Liver (tissue), 9 donors: ENCODE data around the gene CTSE. TPM values are rescaled to one million over a fixed set of nuclear protein-coding genes. Genes with fewer than 3 reads are reported as not detected.

Experiments
- DNase-seq: peaks from one replicate; pipeline ENCODE4 v3.0.0-alpha.2; 2017; ENCODE audit warnings: low spot score
- H3K27ac ChIP-seq, 2 donors: one replicate each; pipeline ENCODE4 v1.7.0; 2013; ENCODE audit warnings: inconsistent platforms in 2 of 2, low read length in 2 of 2, control low read depth in 1 of 2, low read depth in 1 of 2, mild to moderate bottlenecking in 1 of 2
- H3K27me3 ChIP-seq, 4 donors: one replicate each; pipeline versions ENCODE4 v1.6.1 to v1.7.0; 2013; ENCODE audit warnings: low read length in 3 of 4, inconsistent platforms in 1 of 4, mild to moderate bottlenecking in 1 of 4, moderate library complexity in 1 of 4; ENCODE audit not compliant: control insufficient read depth in 4 of 4, insufficient read depth in 4 of 4
- H3K36me3 ChIP-seq, 4 donors: one replicate each; pipeline versions ENCODE4 v1.6.1 to v1.7.0; 2013; ENCODE audit warnings: low read length in 3 of 4, mild to moderate bottlenecking in 3 of 4, low read depth in 1 of 4, moderate library complexity in 1 of 4; ENCODE audit not compliant: control insufficient read depth in 4 of 4, insufficient read depth in 3 of 4
- H3K4me1 ChIP-seq, 4 donors: one replicate each; pipeline versions ENCODE4 v1.6.1 to v1.7.0; 2013; ENCODE audit warnings: low read length in 3 of 4, mild to moderate bottlenecking in 3 of 4, moderate library complexity in 1 of 4; ENCODE audit not compliant: control insufficient read depth in 4 of 4, insufficient read depth in 4 of 4
- H3K4me3 ChIP-seq, 3 donors: one replicate each; pipeline versions ENCODE4 v1.6.1 to v1.7.0; 2013; ENCODE audit warnings: low read length in 3 of 3, control low read depth in 1 of 3, low read depth in 1 of 3, mild to moderate bottlenecking in 1 of 3
- H3K9ac ChIP-seq, 2 donors: one replicate each; pipeline ENCODE4 v1.7.0; 2013; ENCODE audit warnings: low read length in 2 of 2, mild to moderate bottlenecking in 2 of 2, moderate library complexity in 2 of 2, control low read depth in 1 of 2, low read depth in 1 of 2
- H3K9me3 ChIP-seq, 4 donors: one replicate each; pipeline versions ENCODE4 v1.6.1 to v1.7.0; 2013; ENCODE audit warnings: low read length in 3 of 4; ENCODE audit not compliant: control insufficient read depth in 4 of 4
- ATF3 ChIP-seq: IDR thresholded peaks from 2 replicates; pipeline ENCODE4 v1.6.1; 2016; ENCODE audit warnings: antibody characterized with exemption
- EGR1 ChIP-seq, 2 donors: IDR thresholded peaks; 2 replicates each; pipeline ENCODE4 v1.6.1; 2016 to 2018; ENCODE audit warnings: antibody characterized with exemption in 2 of 2, low read depth in 2 of 2
- FOXA1 ChIP-seq: IDR thresholded peaks from 2 replicates; pipeline ENCODE4 v1.6.1; 2016; ENCODE audit warnings: antibody characterized with exemption
- FOXA2 ChIP-seq: IDR thresholded peaks from 2 replicates; pipeline ENCODE4 v1.6.1; 2016; ENCODE audit warnings: antibody characterized with exemption
- GABPA ChIP-seq, 2 donors: IDR thresholded peaks in 1 of 2; conservative IDR thresholded peaks in 1 of 2; 2 replicates each; pipeline ENCODE4 v1.6.1; 2016; ENCODE audit warnings: antibody characterized with exemption in 2 of 2, mild to moderate bottlenecking in 1 of 2, moderate library complexity in 1 of 2
- HNF4A ChIP-seq, 2 donors: conservative IDR thresholded peaks; 2 replicates each; pipeline ENCODE4 v1.6.1; 2016; ENCODE audit warnings: antibody characterized with exemption in 2 of 2, mild to moderate bottlenecking in 2 of 2
- HNF4G ChIP-seq: IDR thresholded peaks from 2 replicates; pipeline ENCODE4 v1.6.1; 2016; ENCODE audit warnings: antibody characterized with exemption
- JUND ChIP-seq, 2 donors: IDR thresholded peaks; 2 replicates each; pipeline ENCODE4 v1.6.1; 2016; ENCODE audit warnings: antibody characterized with exemption in 2 of 2
- NR2F2 ChIP-seq: IDR thresholded peaks from 2 replicates; pipeline ENCODE4 v1.6.1; 2016; ENCODE audit warnings: antibody characterized with exemption
- RAD21 ChIP-seq, 2 donors: IDR thresholded peaks; 2 replicates each; pipeline ENCODE4 v1.6.1; 2016; ENCODE audit warnings: antibody characterized with exemption in 2 of 2, mild to moderate bottlenecking in 2 of 2
- RXRA ChIP-seq, 2 donors: IDR thresholded peaks; 2 replicates each; pipeline ENCODE4 v1.6.1; 2017 to 2018; ENCODE audit warnings: antibody characterized with exemption in 2 of 2, mild to moderate bottlenecking in 1 of 2
- SP1 ChIP-seq: IDR thresholded peaks from 2 replicates; pipeline ENCODE4 v1.6.1; 2018; ENCODE audit warnings: antibody characterized with exemption, mild to moderate bottlenecking
- TAF1 ChIP-seq: conservative IDR thresholded peaks from 2 replicates; pipeline ENCODE4 v1.6.1; 2016; ENCODE audit warnings: antibody characterized with exemption, mild to moderate bottlenecking
- YY1 ChIP-seq: IDR thresholded peaks from 2 replicates; pipeline ENCODE4 v1.6.1; 2016; ENCODE audit warnings: antibody characterized with exemption, mild to moderate bottlenecking
- WGBS: extraction: QIAGEN DNeasy Blood & Tissue Kit; methylation state at CpG from one replicate; pipeline ENCODE4 v1.1.7; 2013; 5-methylcytosine and 5-hydroxymethylcytosine counted together
- polyA plus RNA-seq, 2 donors: library from polyadenylated mRNA; stranded (reverse) in 1 of 2; unstranded in 1 of 2; fragments of 200-250 nt in 1 of 2; fragments of >200 nt in 1 of 2; fragmentation: Nextera tagmentation in 1 of 2; extraction: Ambion mirVana in 1 of 2; gene quantifications; one replicate each; pipeline versions ENCODE4 v1.2.1 to v1.2.3, GENCODE V29; 2013 to 2015
- total RNA-seq, 2 donors: library from RNA; depleted of rRNA; stranded (reverse); fragments of >200 nt; gene quantifications; one replicate each; pipeline ENCODE4 v1.2.3, GENCODE V29; 2014
- TF ChIP-seq, protein P1 (sequence below): IDR thresholded peaks from 2 replicates; pipeline ENCODE4 v1.6.1; 2016; ENCODE audit warnings: antibody characterized with exemption
- TF ChIP-seq, protein P2 (sequence below): IDR thresholded peaks from 2 replicates; pipeline ENCODE4 v1.6.1; 2016; ENCODE audit warnings: antibody characterized with exemption
- TF ChIP-seq, protein P3 (sequence below): fragments of 150-350 bp; IDR thresholded peaks from 2 replicates; pipeline ENCODE4 v1.5.1; 2017; ENCODE audit warnings: improper control_type of control experiment, low read depth, low read length; ENCODE audit not compliant: missing input control
- TF ChIP-seq, protein P4 (sequence below): IDR thresholded peaks from 2 replicates; pipeline ENCODE4 v1.6.1; 2016; ENCODE audit warnings: antibody characterized with exemption, mild to moderate bottlenecking
- donor health status: healthy.
- donor health status: healthy.
- donor health status: healthy.
- donor health status: healthy.
- donor health status: healthy.

Gene CTSE
- total and polyA plus RNA-seq, 4 donors: under 0.01 to 32.8 (median 0.06) TPM

DNA sequence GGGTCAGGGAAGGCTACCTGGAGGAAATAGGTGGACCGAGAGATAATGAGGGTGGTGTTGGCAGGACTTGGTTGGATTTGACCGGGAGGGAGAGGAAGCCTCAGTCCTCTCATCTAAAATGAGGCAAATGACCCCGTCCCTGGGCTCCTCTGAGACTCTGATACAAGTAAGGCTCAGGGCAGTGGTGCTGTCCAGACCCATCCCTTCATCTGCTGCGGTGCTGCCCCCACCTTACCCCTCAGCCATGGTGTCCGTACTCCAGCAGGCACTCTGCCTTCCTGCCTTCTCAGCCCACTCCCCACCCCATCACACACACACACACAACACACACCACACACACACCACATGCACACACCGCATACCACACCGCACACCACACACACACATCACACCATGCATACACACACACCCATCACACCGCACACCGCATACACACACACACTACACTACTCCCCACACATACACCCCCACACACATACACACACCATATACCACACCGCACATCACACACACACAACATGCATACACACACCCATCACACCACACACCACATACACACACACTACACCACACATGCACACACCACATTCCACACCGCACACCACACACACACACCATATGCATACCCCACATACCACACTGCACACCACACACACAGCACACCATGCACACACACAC is 51.1 kb downstream of the CTSE start:
- Histone ChIP-seq H3K27me3 (no peaks in the 10 kb centered on the region), H3K4me1 (no peaks in the 10 kb centered on the region), H3K9me3 (no peaks in the 10 kb centered on the region), H3K36me3 (no peaks in the 10 kb centered on the region), H3K27ac (no peak overlapping the region), H3K4me3 (no peak overlapping the region), H3K9ac (no peak overlapping the region)
- no peak for DNase-seq
- WGBS: 82% methylated on average over 11 of the region's 11 CpGs
- TF ChIP-seq JUND (IDR thresholded peaks at IDR 0.05) (no peak), TAF1 (no peak), GABPA (IDR thresholded peaks at IDR 0.05 in 1 of 2, conservative IDR thresholded peaks at IDR 0.05 in 1 of 2) (no peak), YY1 (no peak), NR2F2 (no peak), ATF3 (no peak), FOXA2 (no peak), RXRA (IDR thresholded peaks at IDR 0.05) (no peak), FOXA1 (no peak), RAD21 (IDR thresholded peaks at IDR 0.05) (no peak), SP1 (no peak), EGR1 (IDR thresholded peaks at IDR 0.05; ENCODE audit: low read depth in 2 of 2) (no peak), HNF4A (conservative IDR thresholded peaks at IDR 0.05) (no peak), HNF4G (no peak)
- TF ChIP-seq, protein P1, sequence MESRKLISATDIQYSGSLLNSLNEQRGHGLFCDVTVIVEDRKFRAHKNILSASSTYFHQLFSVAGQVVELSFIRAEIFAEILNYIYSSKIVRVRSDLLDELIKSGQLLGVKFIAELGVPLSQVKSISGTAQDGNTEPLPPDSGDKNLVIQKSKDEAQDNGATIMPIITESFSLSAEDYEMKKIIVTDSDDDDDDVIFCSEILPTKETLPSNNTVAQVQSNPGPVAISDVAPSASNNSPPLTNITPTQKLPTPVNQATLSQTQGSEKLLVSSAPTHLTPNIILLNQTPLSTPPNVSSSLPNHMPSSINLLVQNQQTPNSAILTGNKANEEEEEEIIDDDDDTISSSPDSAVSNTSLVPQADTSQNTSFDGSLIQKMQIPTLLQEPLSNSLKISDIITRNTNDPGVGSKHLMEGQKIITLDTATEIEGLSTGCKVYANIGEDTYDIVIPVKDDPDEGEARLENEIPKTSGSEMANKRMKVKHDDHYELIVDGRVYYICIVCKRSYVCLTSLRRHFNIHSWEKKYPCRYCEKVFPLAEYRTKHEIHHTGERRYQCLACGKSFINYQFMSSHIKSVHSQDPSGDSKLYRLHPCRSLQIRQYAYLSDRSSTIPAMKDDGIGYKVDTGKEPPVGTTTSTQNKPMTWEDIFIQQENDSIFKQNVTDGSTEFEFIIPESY: no peak
- TF ChIP-seq, protein P2, sequence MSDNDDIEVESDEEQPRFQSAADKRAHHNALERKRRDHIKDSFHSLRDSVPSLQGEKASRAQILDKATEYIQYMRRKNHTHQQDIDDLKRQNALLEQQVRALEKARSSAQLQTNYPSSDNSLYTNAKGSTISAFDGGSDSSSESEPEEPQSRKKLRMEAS: no peak
- TF ChIP-seq, protein P3, sequence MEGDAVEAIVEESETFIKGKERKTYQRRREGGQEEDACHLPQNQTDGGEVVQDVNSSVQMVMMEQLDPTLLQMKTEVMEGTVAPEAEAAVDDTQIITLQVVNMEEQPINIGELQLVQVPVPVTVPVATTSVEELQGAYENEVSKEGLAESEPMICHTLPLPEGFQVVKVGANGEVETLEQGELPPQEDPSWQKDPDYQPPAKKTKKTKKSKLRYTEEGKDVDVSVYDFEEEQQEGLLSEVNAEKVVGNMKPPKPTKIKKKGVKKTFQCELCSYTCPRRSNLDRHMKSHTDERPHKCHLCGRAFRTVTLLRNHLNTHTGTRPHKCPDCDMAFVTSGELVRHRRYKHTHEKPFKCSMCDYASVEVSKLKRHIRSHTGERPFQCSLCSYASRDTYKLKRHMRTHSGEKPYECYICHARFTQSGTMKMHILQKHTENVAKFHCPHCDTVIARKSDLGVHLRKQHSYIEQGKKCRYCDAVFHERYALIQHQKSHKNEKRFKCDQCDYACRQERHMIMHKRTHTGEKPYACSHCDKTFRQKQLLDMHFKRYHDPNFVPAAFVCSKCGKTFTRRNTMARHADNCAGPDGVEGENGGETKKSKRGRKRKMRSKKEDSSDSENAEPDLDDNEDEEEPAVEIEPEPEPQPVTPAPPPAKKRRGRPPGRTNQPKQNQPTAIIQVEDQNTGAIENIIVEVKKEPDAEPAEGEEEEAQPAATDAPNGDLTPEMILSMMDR: no peak
- TF ChIP-seq, protein P4, sequence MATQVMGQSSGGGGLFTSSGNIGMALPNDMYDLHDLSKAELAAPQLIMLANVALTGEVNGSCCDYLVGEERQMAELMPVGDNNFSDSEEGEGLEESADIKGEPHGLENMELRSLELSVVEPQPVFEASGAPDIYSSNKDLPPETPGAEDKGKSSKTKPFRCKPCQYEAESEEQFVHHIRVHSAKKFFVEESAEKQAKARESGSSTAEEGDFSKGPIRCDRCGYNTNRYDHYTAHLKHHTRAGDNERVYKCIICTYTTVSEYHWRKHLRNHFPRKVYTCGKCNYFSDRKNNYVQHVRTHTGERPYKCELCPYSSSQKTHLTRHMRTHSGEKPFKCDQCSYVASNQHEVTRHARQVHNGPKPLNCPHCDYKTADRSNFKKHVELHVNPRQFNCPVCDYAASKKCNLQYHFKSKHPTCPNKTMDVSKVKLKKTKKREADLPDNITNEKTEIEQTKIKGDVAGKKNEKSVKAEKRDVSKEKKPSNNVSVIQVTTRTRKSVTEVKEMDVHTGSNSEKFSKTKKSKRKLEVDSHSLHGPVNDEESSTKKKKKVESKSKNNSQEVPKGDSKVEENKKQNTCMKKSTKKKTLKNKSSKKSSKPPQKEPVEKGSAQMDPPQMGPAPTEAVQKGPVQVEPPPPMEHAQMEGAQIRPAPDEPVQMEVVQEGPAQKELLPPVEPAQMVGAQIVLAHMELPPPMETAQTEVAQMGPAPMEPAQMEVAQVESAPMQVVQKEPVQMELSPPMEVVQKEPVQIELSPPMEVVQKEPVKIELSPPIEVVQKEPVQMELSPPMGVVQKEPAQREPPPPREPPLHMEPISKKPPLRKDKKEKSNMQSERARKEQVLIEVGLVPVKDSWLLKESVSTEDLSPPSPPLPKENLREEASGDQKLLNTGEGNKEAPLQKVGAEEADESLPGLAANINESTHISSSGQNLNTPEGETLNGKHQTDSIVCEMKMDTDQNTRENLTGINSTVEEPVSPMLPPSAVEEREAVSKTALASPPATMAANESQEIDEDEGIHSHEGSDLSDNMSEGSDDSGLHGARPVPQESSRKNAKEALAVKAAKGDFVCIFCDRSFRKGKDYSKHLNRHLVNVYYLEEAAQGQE: no peak
